Prostate gland (tissue), 2 donors: Measurements from ENCODE around the gene MYH7B.

Experiments
- CTCF ChIP-seq, 4 experiments: fragments of 200-600 bp in 2 of 4; fragments of 450-650 bp in 2 of 4; sonication (generic) in 2 of 4; IDR thresholded peaks; 1 replicate in 3 of 4; 2 replicates in 1 of 4; pipeline ENCODE4 v1.5.1; 2016 to 2019; ENCODE audit warnings: antibody characterized with exemption in 4 of 4, mild to moderate bottlenecking in 2 of 4, moderate library complexity in 2 of 4
- POLR2A ChIP-seq: fragments of 450-650 bp; IDR thresholded peaks from one replicate; pipeline ENCODE4 v1.6.1; 2016; ENCODE audit warnings: antibody characterized with exemption, mild to moderate bottlenecking

- TF ChIP-seq POLR2A (no peak), CTCF (IDR thresholded peaks at IDR 0.05) (no peak)
Observed at GRCh38 chr20:34998331-34998950, 42.8 kb downstream of the MYH7B start.
